ENCODE data around the gene ABCC1. TPM values are rescaled to one million over a fixed set of nuclear protein-coding genes. Genes with fewer than 3 reads are reported as not detected.

Gene ABCC1
- total RNA-seq, 2 donors from 2014 or later: 22.0 to 22.2 TPM

DNA sequence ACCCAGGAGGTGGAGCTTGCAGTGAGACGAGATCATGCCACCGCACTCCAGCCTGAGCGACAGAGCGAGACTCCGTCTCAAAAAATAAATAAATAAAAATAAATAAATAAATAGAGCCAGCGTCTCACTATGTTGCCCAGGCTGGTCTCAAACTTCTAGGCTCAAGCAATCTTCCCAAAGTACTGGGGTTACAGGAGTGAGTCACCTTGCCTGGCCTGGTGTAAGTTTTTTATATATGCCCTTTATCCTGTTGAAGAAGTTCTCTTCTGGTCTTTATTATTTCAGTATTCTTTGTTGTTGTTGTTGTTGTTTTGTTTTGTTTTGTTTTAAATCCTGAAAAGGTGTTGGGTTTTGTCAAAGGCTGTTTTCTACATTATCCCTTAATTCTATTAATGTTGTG, 30.1 kb upstream of the ABCC1 start:
- TF ChIP-seq, protein P1, sequence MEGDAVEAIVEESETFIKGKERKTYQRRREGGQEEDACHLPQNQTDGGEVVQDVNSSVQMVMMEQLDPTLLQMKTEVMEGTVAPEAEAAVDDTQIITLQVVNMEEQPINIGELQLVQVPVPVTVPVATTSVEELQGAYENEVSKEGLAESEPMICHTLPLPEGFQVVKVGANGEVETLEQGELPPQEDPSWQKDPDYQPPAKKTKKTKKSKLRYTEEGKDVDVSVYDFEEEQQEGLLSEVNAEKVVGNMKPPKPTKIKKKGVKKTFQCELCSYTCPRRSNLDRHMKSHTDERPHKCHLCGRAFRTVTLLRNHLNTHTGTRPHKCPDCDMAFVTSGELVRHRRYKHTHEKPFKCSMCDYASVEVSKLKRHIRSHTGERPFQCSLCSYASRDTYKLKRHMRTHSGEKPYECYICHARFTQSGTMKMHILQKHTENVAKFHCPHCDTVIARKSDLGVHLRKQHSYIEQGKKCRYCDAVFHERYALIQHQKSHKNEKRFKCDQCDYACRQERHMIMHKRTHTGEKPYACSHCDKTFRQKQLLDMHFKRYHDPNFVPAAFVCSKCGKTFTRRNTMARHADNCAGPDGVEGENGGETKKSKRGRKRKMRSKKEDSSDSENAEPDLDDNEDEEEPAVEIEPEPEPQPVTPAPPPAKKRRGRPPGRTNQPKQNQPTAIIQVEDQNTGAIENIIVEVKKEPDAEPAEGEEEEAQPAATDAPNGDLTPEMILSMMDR (IDR thresholded peaks at IDR 0.05): no peak
- Histone ChIP-seq H3K9ac (ENCODE audit: low read depth in 2 of 2, low read length in 2 of 2) (no peak overlapping the region), H3K27ac (no peak overlapping the region), H3K4me1 (no peaks in the 10 kb centered on the region), H3K27me3 (no peaks in the 10 kb centered on the region), H3K4me3 (no peak overlapping the region), H3K36me3 (no peaks in the 10 kb centered on the region), H3K9me3 (no peaks in the 10 kb centered on the region)
- intact Hi-C loops (cut with DNase I): no loop called here
- no peak for DNase-seq

DNA sequence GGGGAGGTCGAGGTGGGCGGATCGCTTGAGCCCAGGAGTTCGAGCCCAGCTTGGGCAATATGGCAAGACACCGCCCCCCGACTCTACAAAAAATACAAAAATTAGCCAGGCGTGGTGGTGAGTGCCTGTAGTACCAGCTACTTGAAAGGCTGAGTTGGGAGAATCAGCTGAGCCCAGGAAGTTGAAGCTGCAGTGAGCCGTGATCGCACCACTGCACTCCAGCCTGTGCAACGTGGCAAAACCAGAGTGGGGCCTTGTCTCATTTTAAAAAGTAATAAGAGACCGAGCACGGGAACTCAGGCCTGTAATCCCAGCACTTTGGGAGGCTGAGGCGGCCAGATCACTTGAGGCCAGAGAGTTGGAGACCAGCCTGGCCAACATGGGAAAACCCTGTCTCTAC, 24.4 kb upstream of the ABCC1 start:
- Histone ChIP-seq H3K27me3 (no peaks in the 10 kb centered on the region), H3K9ac (ENCODE audit: low read depth in 2 of 2, low read length in 2 of 2) (no peak overlapping the region), H3K36me3 (no peaks in the 10 kb centered on the region), H3K27ac (no peak overlapping the region), H3K9me3 (no peaks in the 10 kb centered on the region), H3K4me3 (no peak overlapping the region), H3K4me1 (no peaks in the 10 kb centered on the region)
- TF ChIP-seq, protein P1 (IDR thresholded peaks at IDR 0.05): no peak
- intact Hi-C loops (cut with DNase I): no loop called here
- DNase-seq: no peak

DNA sequence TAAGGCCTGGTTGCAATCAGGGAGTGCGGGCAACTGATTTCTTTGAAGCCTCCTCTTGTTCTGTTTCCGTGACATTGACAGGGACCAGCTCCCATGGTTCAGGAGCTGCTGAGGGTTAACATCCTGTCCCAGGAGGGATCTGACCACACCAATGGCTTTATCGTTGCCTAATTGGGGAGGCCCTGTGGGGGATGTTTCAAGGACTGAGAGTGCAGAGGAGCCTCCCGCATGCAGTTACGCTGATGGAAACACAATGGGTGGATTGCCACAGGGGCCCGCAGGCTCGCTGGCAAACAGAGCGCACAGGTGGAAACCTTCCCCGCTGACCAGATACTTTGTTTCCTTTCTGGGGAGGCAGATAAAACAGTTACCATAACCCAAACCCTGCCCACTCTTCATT, 23.8 kb upstream of the ABCC1 start:
- TF ChIP-seq, protein P1 (IDR thresholded peaks at IDR 0.05): no peak
- intact Hi-C loops (cut with DNase I): no loop called here
- H3K4me3 ChIP-seq: no peak overlapping the region
- no peaks in the 10 kb centered on the region for H3K27me3 ChIP-seq
- no peaks in the 10 kb centered on the region for H3K36me3 ChIP-seq
- H3K27ac ChIP-seq: no peak overlapping the region
- H3K4me1 ChIP-seq: no peaks in the 10 kb centered on the region
- H3K9me3 ChIP-seq: no peaks in the 10 kb centered on the region
- DNase-seq: no peak
- H3K9ac ChIP-seq (ENCODE audit: low read depth in 2 of 2, low read length in 2 of 2): no peak overlapping the region

- H3K4me1 ChIP-seq: no peaks in the 10 kb centered on the region
- no peak overlapping the region for H3K27ac ChIP-seq
- intact Hi-C loops (cut with DNase I): no loop called here
- no peaks in the 10 kb centered on the region for H3K27me3 ChIP-seq
- H3K36me3 ChIP-seq: no peaks in the 10 kb centered on the region
- no peak overlapping the region for H3K9ac ChIP-seq (ENCODE audit: low read depth in 2 of 2, low read length in 2 of 2)
- H3K9me3 ChIP-seq: no peaks in the 10 kb centered on the region
- DNase-seq: no peak
- TF ChIP-seq, protein P1 (IDR thresholded peaks at IDR 0.05): no peak
- no peak overlapping the region for H3K4me3 ChIP-seq
These were observed 20.9 kb upstream of the ABCC1 start for GRCh38 chr16:15928261-15929104.

- TF ChIP-seq, protein P1 (IDR thresholded peaks at IDR 0.05): no peak
- Histone ChIP-seq H3K4me1 (no peaks in the 10 kb centered on the region), H3K36me3 (no peaks in the 10 kb centered on the region), H3K9ac (ENCODE audit: low read depth in 2 of 2, low read length in 2 of 2) (no peak overlapping the region), H3K27ac (no peak overlapping the region), H3K9me3 (no peaks in the 10 kb centered on the region), H3K4me3 (no peak overlapping the region), H3K27me3 (no peaks in the 10 kb centered on the region)
- no peak for DNase-seq
- intact Hi-C loops (cut with DNase I): no loop called here
These were observed 16.5 kb upstream of the ABCC1 start for GRCh38 chr16:15932939-15933338.

Data from colonic mucosa (tissue), 4 donors.